Measurements from ENCODE around the gene ADPGK.

Gene ADPGK

DNA sequence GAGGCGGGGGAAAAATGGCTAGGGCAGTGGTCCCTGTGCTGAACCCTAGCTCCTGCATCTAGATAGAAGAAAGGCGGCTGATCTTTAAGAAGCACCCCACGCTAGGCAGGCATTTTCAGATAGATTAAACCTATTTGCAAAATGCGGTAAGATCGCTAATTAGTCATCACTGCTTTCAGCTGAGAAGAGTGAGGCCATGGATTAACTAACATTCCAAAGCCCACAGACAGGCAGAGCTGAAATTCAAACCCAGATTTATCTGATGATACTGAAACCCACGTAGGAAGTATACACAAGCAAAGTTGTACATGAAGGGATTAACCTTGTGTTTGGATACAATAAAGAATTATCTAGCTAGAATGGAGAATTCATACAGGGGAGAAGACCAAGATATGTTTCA is 4.8 kb downstream of the ADPGK start:
- ATAC-seq (ENCODE audit: low read depth) (no peak), DNase-seq (ENCODE audit: low spot score) (no peak)
- Histone ChIP-seq H3K4me3 (ENCODE audit: severe bottlenecking) (no peak overlapping the region), H3K27me3 (ENCODE audit: insufficient read depth, poor library complexity, severe bottlenecking) (no peaks in the 10 kb centered on the region), H3K4me1 (ENCODE audit: insufficient read depth, poor library complexity, severe bottlenecking) (no peaks in the 10 kb centered on the region), H3K9me3 (ENCODE audit: severe bottlenecking) (no peaks in the 10 kb centered on the region), H3K36me3 (ENCODE audit: low read depth) (peaks cover 64% of the 10 kb centered on the region), H3K27ac (ENCODE audit: poor library complexity, severe bottlenecking) (no peak overlapping the region)
- no peak for TF ChIP-seq CTCF (IDR thresholded peaks at IDR 0.05; ENCODE audit: poor library complexity, severe bottlenecking)

- DNase-seq (ENCODE audit: low spot score) (no peak), ATAC-seq (ENCODE audit: low read depth) (no peak)
- H3K4me1 ChIP-seq (ENCODE audit: insufficient read depth, poor library complexity, severe bottlenecking): no peaks in the 10 kb centered on the region
- H3K27ac ChIP-seq (ENCODE audit: poor library complexity, severe bottlenecking): no peak overlapping the region
- peaks cover 85% of the 10 kb centered on the region for H3K36me3 ChIP-seq (ENCODE audit: low read depth)
- no peak overlapping the region for H3K4me3 ChIP-seq (ENCODE audit: severe bottlenecking)
- H3K27me3 ChIP-seq (ENCODE audit: insufficient read depth, poor library complexity, severe bottlenecking): no peaks in the 10 kb centered on the region
- no peak for TF ChIP-seq CTCF (IDR thresholded peaks at IDR 0.05; ENCODE audit: poor library complexity, severe bottlenecking)
- H3K9me3 ChIP-seq (ENCODE audit: severe bottlenecking): peaks cover under 1% of the 10 kb centered on the region
Measured at GRCh38 chr15:72774696-72775383, 8.7 kb downstream of the ADPGK start.

DNA sequence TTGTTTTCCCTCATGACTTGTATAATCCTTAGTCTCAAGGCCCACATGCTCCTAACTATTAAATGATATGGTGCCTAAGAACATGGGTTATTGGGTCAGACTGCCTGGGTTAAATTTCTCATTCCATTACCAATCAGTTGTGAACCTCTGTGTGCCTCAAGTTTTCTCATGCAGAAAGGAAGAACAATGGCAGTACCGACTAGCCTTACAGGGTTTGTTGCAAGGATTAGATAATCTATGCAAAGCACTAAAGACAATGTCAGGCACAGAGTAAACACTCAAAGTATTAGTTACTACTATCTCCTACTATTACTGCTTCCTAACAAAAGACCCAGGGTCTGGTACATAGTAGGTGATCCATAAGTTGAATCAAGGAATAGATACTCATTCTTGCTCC is 12.2 kb downstream of the ADPGK start:
- Histone ChIP-seq H3K27me3 (ENCODE audit: insufficient read depth, poor library complexity, severe bottlenecking) (no peaks in the 10 kb centered on the region), H3K9me3 (ENCODE audit: severe bottlenecking) (peaks cover 18% of the 10 kb centered on the region), H3K36me3 (ENCODE audit: low read depth) (peaks cover 98% of the 10 kb centered on the region), H3K27ac (ENCODE audit: poor library complexity, severe bottlenecking) (no peak overlapping the region), H3K4me1 (ENCODE audit: insufficient read depth, poor library complexity, severe bottlenecking) (no peaks in the 10 kb centered on the region), H3K4me3 (ENCODE audit: severe bottlenecking) (no peak overlapping the region)
- no peak for TF ChIP-seq CTCF (IDR thresholded peaks at IDR 0.05; ENCODE audit: poor library complexity, severe bottlenecking)
- DNase-seq (ENCODE audit: low spot score) (no peak), ATAC-seq (ENCODE audit: low read depth) (no peak)

- Histone ChIP-seq H3K4me3 (ENCODE audit: severe bottlenecking) (no peak overlapping the region), H3K27ac (ENCODE audit: poor library complexity, severe bottlenecking) (no peak overlapping the region), H3K36me3 (ENCODE audit: low read depth) (peaks cover 98% of the 10 kb centered on the region), H3K27me3 (ENCODE audit: insufficient read depth, poor library complexity, severe bottlenecking) (no peaks in the 10 kb centered on the region), H3K4me1 (ENCODE audit: insufficient read depth, poor library complexity, severe bottlenecking) (no peaks in the 10 kb centered on the region), H3K9me3 (ENCODE audit: severe bottlenecking) (peaks cover 18% of the 10 kb centered on the region)
- TF ChIP-seq CTCF (IDR thresholded peaks at IDR 0.05; ENCODE audit: poor library complexity, severe bottlenecking): no peak
- DNase-seq (ENCODE audit: low spot score): no peak
- no peak for ATAC-seq (ENCODE audit: low read depth)
Measured at GRCh38 chr15:72770673-72771328, 12.8 kb downstream of the ADPGK start.

DNA sequence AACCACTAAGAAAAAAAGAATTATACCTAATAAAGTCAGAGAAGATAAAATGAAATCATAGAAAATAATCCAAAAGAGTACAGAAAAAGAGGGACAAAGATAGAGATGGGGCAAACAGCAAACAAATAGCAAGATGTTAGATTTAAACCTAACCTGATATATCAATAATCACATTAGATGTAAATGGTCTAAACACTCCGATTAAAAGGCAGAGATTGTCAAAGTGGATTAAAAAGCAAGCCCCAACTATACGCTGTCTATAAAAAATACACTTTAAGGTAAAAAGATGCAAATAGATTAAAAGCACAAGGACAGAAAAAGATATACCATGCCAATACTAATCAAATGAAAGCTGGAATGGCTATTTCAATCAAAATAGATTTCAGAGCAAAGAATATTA is 16.8 kb downstream of the ADPGK start:
- H3K36me3 ChIP-seq (ENCODE audit: low read depth): peaks cover 90% of the 10 kb centered on the region
- H3K9me3 ChIP-seq (ENCODE audit: severe bottlenecking): peaks cover 18% of the 10 kb centered on the region
- no peak for TF ChIP-seq CTCF (IDR thresholded peaks at IDR 0.05; ENCODE audit: poor library complexity, severe bottlenecking)
- DNase-seq (ENCODE audit: low spot score): no peak
- H3K27me3 ChIP-seq (ENCODE audit: insufficient read depth, poor library complexity, severe bottlenecking): no peaks in the 10 kb centered on the region
- no peak overlapping the region for H3K4me3 ChIP-seq (ENCODE audit: severe bottlenecking)
- H3K27ac ChIP-seq (ENCODE audit: poor library complexity, severe bottlenecking): no peak overlapping the region
- no peaks in the 10 kb centered on the region for H3K4me1 ChIP-seq (ENCODE audit: insufficient read depth, poor library complexity, severe bottlenecking)
- ATAC-seq (ENCODE audit: low read depth): no peak
